Measurements from ENCODE around the gene SALL4.

- no peak for TF ChIP-seq CTCF (IDR thresholded peaks at IDR 0.05)
- TF ChIP-seq POLR2A (IDR thresholded peaks at IDR 0.05) = no peak
Measured at GRCh38 chr20:51736947-51737346, 65.4 kb downstream of the SALL4 start.

Data from right lobe of liver (tissue), 4 donors.